COLO668 (cell line): Measurements from ENCODE around the gene NPAS1.
A peak's percentile ranks its signal among the peaks of the same experiment; 100 is the strongest.

Source experiments
- DNase-seq: peaks from one replicate; lab custom pipeline; 2025; ENCODE audit not compliant: unreplicated experiment; lab: John Stamatoyannopoulos, UW

NPAS1 gene, protein sequence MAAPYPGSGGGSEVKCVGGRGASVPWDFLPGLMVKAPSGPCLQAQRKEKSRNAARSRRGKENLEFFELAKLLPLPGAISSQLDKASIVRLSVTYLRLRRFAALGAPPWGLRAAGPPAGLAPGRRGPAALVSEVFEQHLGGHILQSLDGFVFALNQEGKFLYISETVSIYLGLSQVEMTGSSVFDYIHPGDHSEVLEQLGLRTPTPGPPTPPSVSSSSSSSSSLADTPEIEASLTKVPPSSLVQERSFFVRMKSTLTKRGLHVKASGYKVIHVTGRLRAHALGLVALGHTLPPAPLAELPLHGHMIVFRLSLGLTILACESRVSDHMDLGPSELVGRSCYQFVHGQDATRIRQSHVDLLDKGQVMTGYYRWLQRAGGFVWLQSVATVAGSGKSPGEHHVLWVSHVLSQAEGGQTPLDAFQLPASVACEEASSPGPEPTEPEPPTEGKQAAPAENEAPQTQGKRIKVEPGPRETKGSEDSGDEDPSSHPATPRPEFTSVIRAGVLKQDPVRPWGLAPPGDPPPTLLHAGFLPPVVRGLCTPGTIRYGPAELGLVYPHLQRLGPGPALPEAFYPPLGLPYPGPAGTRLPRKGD

DNA sequence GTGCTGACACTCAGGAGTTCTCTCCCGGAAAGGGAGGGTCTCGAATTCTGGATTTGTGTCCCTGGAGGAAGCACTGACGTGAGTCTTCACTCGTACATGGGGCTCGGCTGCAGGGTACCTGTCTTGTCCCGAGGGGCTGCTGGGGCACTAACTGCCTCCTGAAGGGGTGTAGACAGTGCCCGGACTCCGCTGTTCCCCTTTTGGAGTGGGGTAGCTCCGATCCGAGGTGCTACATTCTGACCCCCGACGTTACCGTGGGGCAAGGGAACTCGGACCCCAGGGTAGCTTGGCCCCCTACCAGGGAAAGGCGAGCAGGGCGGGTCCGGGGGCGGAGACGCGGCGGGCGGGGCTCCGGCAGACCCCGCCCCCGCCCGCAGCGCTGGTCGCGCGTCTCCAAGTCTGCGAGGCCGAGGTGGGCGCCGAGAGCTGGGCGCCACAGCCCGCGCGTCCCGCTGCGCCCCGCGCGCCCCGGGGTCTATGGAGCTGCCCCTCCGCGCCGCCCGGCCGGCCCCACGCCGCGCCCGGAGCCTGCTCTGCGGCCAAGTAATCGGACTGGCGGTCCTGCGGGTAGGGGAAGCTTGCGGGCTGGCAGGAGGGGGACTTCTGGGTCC lies at the start of gene NPAS1:
Gene NPAS1, plus strand, starts transcription at position 407 of the 611 bp plus-strand sequence. CDS start 1,211 bp downstream, outside the sequence.
- no peak for DNase-seq

DNA sequence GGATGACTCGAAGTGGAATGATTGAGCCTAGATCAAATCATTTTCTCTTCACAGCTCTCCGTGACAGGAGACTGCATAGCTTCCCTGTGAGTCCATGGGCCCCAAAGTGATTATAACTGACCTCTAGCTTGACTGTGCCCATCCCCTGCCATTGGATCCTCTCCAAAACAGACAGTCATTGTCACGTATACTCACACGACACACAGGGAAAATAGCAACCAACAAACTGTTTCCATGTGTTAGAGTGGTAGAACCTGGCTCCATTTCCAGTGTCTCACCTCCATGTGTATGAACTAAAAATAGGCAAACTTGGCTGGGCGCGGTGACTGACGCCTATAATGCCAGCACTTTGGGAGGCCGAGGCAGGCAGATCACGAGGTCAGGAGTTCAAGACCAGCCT lies 48.8 kb upstream of the NPAS1 start:
- DNase-seq: no peak

DNA sequence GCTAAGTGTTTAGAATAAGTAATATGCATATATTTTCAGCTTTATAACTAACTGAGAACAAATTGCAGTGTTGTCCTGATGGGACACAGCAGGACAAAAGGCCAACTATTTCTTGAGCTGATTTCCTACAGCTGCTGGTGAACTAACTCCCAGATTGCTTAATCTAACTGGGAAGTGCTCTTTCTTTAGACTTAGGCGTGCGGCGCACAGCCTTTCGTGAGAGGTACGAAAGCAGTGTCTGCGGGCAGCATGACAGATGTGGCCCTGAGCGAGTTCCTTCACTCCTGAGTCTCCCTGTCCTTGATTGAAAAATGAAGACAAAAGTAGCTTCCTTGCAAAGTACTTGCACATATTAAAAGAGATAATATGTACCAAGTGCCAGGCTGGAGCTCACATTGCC lies 47.3 kb upstream of the NPAS1 start:
- no peak for DNase-seq

DNA sequence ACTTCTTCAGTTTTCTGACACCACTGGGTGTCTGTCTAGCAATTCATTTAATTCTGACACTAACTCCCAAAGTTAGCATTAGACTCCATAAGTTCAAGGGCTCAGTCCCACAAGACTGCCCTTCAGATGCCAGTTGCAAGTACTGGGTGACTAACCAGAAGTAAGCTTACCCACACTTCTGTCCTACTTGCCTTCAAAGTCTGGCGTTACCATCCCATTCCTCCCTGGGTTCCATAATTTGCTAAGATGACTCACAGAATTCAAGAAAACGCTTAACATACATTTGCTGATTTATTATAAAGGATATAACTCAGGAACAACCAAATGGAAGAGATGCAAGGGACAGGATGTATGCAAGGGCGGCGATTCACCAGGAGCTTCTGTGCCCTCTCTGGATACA lies 45.5 kb upstream of the NPAS1 start:
- no peak for DNase-seq

DNA sequence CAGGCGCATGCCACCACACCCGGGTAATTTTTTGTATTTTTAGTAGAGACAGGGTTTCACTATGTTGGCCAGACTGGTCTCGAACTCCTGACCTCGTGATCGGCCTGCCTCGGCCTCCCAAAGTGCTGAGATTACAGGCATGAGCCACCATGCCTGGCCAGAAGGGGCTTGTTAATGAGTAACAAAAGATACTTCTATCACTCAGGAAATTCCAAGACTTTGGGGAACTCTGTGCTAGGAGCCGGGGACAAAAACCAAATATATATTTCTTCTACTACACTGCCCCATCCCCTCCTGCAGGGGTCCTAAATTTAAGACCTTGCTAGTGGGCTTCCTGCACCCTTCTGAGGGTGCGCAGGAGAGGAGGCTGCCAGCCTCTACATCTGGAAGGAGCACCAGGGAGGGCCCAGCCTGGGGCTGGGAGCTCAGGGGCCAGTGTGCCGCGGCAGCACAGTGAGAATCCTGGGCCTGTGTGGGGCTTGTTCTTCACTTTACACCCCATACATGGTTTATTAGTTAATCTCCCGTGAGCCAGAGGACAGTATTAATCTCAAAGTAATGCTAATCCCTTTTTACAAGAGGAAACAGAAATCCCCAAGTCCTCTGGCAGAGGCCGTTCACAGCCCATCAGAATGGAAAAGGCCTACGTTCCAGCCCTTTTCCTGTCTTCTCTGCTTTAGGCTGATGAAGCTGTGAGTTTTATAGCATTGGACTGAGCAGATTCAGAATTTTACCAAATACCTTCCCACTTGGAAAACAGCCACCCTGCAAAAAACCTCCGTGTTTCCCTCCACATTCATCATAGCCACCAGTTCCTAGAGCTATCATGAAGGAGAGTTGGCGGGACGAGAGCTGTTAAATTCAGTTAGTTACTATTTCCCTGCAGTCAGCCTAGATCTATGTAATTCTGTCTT lies 44.4 kb upstream of the NPAS1 start:
- no peak for DNase-seq

DNA sequence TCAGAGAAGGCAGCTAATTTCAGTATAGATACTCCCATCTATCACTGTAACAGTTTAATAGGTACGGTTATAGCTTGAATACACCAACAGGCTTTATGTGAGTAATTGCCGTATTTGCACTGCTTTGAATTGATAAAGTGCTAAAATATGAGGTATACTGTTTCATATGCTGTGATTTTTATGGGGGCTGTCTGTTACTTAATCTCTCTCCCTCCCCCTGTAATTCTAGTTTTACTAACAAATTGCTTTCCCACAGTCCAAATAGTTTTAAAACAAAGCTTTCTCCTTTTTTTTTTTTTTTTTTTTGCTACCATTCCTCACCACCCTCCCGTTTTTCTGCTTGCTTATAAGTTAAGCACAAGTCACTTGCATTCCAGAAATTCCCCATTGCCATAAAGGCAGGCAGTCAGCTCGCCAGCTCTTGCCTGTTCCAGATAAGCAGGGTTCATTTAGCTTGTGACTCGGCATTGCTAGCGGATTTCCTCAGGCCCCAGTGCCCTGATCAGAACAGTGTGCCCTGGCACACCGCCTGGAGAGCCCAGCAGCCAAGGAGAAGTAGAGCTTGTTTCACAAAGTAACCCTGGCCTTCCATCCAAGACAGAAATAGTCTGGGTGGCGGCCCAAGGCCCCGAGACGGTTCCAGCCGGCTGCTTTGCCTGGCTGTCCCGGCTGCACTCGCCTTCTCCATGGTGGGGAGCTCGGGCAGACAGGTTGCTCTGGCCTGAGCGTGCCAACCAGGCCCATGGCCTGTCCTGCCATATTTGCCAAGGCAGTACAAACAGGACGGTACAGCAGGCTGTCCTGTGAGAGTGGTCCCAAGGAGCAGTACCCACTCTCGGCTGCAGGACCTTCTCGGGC lies 43.5 kb upstream of the NPAS1 start:
- DNase-seq: no peak

DNA sequence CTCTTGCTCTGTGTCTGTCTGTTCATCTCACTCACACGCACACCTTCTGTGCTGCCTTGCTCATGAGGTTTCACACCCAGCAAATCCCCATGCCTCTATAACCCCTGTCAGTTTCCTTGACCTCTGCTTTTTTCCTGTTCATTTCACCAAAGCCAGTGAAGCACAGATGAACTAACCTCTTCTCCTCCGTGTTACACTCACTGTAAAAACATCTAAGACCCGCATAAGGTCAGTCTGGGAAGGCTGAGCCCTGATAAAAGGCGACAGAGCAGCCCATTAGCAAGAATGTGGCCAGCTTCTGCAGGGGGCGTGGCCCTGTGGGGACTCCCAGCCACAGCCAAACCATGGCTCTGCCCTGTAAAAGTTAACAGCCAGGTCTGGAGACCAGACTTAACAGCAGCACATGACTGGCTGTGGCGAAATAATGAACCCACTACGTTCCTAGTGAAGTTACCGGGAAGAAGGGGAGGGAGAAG lies 42.8 kb upstream of the NPAS1 start:
- DNase-seq: no peak

DNA sequence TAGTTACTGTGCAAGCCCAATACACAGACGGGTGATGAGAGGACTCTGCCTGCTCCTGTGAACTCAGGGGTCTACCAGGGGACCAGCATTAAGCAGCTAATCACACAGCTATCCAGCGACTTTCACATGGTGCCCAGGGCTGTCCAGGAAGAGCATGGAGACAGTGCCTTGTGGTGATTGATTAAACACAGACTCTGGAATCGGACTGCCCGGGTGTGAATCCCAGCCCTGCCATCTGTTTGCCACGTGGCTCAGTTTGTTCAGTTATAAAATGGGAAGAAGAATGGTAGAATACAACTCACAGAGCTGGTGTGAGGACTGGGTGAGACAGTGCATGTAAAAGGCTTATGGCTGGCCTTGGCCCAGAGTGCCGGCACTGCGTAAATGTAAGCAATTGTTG lies 42.1 kb upstream of the NPAS1 start:
- no peak for DNase-seq

DNA sequence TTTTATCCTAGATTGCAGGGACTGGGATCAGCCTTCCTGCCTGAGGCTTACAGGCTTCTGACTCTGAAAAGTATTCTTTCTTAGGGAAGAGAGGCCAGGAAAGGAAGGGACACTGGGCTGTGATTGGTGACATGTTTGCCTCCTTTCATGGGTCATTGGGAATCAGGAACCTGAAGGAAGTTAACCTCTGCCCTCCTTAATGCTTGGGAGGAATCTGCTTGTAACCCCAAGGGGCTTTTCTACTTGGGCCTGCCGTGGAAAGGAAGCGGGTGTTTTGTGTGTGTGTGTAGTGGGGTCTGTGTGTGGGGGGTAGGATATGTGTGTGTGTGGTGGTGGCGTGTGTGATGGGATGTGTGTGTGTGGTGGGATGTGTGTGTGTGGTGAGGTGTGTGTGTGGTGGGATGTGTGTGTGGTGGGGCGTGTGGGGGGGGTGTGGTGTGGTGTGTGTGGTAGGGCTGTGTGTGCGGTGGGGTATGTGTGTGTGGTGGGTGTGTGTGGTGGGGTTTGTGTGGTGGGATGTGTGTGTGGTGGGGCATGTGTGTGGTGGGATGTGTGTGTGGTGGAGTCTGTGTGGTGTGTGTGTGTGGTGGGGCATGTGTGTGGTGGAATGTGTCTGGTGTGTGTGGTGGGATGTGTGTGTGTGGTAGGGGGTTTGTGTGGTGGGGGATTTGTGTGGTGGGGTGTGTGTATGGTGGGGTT lies 41.3 kb upstream of the NPAS1 start:
- DNase-seq: no peak

DNA sequence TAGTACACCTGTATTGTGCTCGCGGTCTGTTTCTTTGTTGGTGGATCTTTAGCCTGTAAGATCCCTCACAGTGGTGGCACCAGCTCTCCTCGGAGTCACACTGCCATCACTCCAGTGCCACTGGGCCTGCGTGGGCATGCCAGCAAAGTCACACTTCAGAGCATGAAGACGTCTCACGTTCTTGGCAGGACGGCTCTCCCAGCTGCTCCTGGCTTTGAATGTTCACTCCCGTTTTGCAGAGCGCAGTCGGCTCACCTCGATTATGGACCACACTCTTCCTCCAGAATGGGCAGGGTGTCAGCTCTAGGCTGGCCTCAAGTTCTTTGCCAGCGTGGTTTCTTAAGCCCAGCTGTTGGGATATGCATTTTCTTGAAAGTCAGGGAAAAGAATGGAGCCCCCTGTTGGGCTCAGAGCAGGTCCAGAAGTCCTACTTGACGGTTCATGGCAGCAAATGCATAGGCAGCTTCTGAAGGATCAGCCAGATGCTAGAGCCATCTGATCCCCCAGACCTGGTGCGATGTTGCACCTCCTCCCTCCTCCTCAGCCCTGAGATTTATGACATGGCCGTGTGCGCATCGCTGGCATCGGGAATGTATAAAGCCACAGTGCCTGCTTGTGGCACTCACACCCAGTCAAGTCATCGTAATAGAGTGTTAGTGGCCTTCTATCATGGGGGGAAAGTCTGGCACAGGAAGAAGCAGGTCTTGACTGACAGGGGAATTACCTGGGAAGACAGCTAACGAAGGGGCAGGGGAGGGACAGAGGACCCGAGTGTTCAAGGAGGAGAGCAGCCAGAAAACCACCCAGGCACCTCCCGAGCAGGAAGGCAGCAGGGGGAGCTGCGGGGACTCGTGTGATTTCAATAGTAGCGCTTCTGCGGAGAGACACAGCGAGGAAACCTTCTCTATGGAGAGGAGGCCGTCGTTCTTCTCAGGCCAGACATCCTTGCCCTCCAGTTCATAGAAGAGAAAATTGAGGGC lies 40.2 kb upstream of the NPAS1 start:
- DNase-seq: no peak

DNA sequence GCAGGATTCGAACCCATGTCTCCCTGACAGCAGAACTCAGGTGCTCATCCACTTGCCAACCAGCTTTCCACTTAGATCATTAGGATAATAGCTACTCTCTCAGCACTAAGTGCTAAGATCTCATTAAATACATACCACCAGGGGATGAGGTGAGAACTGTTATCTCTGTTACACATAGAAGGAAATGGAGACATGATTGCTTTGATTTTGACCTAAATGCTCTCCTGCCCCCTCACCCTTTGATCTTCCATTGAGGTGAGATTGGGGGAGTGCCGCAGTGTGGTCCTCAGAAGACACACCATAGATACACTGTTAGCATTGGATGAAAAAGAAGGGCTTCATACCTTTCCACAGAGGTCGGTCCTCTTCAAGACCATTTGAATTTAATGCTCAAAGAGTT lies 38.9 kb upstream of the NPAS1 start:
- no peak for DNase-seq

DNA sequence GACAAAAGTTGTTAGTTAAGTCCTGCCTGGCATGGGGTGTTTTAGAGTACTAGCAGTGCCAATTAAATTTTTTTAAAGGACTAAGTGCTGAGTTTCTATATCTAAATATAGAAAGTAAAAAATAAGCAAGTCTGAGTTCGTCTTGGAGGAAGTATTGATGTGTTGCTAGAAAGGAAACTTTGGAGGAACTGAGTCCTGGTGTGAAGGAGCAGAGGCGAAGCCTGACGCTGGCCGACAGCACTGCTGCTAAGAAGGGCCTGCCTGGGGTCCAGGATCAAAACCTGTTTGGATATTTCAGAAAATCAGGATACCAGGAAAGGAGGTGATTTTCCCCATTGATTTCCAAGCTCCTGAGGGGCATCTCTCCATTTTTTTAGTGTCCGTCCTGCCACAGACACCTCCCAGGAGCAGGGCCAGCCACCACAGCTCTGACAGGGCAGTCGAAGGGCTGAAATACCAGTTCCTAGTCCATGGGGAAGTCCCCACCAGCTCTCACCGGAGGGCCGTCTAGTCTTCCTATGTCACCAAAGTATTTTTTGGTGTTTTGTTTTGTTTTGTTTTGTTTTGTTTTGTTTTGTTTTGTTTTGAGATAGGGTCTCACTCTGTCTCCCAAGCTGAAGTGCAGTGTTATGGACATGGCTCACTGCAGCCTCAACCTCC lies 38.2 kb upstream of the NPAS1 start:
- no peak for DNase-seq

DNA sequence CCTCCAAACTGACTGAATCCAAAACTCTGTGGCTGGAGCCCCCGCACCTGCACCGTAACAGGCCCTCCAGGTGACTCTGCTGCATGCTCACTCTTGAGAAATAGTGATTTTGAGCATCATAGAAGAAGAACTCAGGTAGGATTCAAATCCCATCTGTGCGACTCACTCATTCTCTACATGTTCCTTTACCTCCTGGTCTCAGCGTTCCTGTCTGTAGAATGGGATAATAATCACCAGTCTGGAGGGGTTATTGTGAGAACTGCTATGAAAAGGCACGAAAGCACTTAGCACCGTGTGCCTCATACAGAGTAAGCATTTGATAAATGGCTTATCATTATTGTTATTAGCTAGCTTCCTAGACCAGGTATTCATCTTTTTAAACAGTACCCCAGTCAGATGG lies 36.5 kb upstream of the NPAS1 start:
- DNase-seq: no peak

DNA sequence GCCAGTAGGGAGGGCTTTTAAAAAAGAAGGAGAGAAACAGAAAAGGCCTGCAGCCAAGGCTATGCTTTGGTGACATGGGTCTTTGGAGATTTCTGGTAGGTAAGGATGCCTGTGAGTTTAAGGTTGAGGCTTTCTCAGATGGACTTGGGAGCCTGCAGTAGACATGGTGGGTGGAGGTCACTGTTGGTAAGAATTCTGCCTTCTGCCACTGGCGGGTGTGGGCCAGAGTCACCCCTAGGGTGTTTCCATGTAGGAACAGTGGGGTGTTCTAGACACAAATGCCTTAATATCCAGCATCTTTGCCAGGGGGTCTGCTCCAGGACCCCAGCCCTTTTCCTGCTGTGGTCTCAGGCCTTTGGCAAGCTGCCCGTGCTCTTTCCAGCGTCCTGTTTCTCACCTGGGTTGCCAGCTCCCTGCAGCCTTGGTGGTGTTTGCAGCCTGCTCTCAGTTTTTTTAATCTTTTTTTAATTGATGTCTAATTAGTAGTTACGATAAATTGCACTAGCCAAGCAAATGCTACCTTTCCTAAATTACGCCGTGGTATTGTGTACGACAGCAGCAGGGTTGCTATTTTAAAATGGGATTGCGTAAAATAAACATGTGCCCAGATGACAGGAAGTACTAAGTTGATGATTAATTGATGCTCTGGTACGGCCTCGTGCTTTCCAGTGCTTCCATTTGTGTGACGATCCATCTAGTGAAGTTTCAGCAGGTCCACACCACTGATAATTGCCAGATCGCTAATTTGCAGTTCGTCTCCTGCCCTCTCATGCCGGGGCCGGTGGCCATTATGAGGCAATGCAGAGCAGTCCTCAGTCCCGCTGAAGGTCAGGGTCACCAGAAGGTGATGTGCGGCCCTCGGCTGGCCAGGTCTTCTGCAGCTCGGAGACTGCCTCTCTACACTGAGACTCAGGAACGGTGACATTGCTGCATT lies 35.3 kb upstream of the NPAS1 start:
- peak; percentile 52 for DNase-seq

DNA sequence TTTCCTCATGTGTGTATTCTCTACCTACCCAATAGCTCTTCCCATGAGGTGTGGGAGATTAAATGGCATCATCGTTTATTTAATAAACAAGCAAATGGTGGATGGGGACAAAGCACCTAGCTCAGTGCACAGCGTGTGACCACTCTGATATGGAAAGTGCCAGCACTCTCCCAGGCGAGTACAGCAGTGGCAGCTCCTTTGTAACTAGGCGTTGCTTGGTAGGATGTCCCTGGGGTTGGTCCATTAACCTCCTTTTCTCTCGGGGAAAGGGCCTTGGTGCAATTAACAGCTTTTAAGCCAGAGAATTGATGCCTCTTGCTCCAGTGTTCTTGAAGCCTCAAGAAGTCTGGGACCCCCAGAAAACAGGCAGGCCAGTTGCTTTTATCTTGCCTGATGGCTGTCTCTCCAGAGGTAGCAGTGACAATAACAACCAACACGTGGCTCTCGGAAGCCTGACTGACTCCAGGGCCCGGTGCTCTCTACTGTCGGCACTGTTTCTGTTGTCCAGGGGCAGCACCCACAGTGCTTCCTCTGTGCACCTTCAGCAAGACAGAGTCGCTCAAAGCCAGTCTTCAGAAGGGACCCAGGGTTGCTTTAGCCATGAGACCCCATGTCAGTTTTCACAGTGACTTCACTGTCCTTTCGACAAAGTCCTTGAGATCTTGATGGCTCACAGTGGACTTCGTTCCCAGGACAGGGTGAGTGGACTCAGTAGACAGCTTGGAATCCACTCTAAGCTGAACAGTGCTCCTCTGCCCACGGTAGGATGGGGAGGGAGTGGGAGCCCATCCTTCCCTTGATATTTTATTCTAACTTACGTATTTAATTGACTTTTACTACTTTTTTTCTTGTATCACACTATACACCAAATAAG lies 33.9 kb upstream of the NPAS1 start:
- DNase-seq: no peak
